Mesendoderm (in vitro differentiated cells): ENCODE measurements around the gene ALDOB.
"Not testable (repeated sequence)": the region's sequence is repeated elsewhere in the genome, so short reads cannot be mapped to it uniquely, and the experiment has no call there.

Source experiments
- DNase-seq: peaks from one replicate; pipeline ENCODE4 v3.0.0; 2013
- H2AK5ac ChIP-seq: 2 replicates; pipeline ENCODE4 v1.6.1; 2013; ENCODE audit warnings: low read length, inconsistent platforms
- H2BK120ac ChIP-seq: 2 replicates; pipeline ENCODE4 v1.6.1; 2013; ENCODE audit warnings: low read depth, mild to moderate bottlenecking, low read length, moderate library complexity, mixed read lengths
- H2BK15ac ChIP-seq: replicated peaks from 2 replicates; pipeline ENCODE4 v1.6.1; 2013; ENCODE audit warnings: low read depth, mild to moderate bottlenecking, moderate library complexity
- H2BK5ac ChIP-seq: 2 replicates; pipeline ENCODE4 v1.6.1; 2013; ENCODE audit warnings: low read length, inconsistent platforms
- H3K18ac ChIP-seq: 2 replicates; pipeline ENCODE4 v1.6.1; 2013; ENCODE audit warnings: mild to moderate bottlenecking, low read length, mixed read lengths
- H3K23ac ChIP-seq: one replicate; pipeline ENCODE4 v1.6.1; 2013; ENCODE audit warnings: low read length
- H3K27ac ChIP-seq: 2 replicates; pipeline ENCODE4 v1.5.1; 2013; ENCODE audit warnings: low read depth, mild to moderate bottlenecking, inconsistent platforms, low read length, moderate library complexity
- H3K27me3 ChIP-seq: 2 replicates; pipeline ENCODE4 v1.6.1; 2013; ENCODE audit warnings: low read length, control low read depth, mild to moderate bottlenecking, inconsistent platforms; ENCODE audit not compliant: insufficient read depth, poor library complexity
- H3K36me3 ChIP-seq: 2 replicates; pipeline ENCODE4 v1.6.1; 2013; ENCODE audit warnings: low read length, inconsistent platforms; ENCODE audit not compliant: control insufficient read depth, insufficient read depth
- H3K4ac ChIP-seq: one replicate; pipeline ENCODE4 v1.6.1; 2013; ENCODE audit warnings: low read depth, mild to moderate bottlenecking, low read length, moderate library complexity
- H3K4me1 ChIP-seq: 2 replicates; pipeline ENCODE4 v1.6.1; 2013; ENCODE audit warnings: low read depth, low read length, inconsistent platforms; ENCODE audit not compliant: control insufficient read depth
- H3K4me2 ChIP-seq: 2 replicates; pipeline ENCODE4 v1.6.1; 2013; ENCODE audit warnings: low read length
- H3K4me3 ChIP-seq: 2 replicates; pipeline ENCODE4 v1.5.1; 2013; ENCODE audit warnings: mild to moderate bottlenecking, low read length
- H3K56ac ChIP-seq: one replicate; pipeline ENCODE4 v1.6.1; 2013; ENCODE audit warnings: low read length
- H3K79me1 ChIP-seq: 2 replicates; pipeline ENCODE4 v1.6.1; 2013; ENCODE audit warnings: low read length, inconsistent platforms
- H3K79me2 ChIP-seq: 2 replicates; pipeline ENCODE4 v1.6.1; 2013; ENCODE audit warnings: mild to moderate bottlenecking, low read length; ENCODE audit not compliant: control insufficient read depth, insufficient read depth
- H3K9ac ChIP-seq: 2 replicates; pipeline ENCODE4 v1.6.1; 2013; ENCODE audit warnings: low read length, inconsistent platforms
- H4K5ac ChIP-seq: one replicate; pipeline ENCODE4 v1.6.1; 2013; ENCODE audit warnings: low read length
- H4K8ac ChIP-seq: one replicate; pipeline ENCODE4 v1.6.1; 2013; ENCODE audit warnings: low read depth, mild to moderate bottlenecking, control low read depth, low read length, moderate library complexity
- WGBS: extraction: QIAGEN DNeasy Blood & Tissue Kit; methylation state at CpG from one replicate; pipeline ENCODE4 v1.1.7; 2013; ENCODE audit warnings: low lambda C conversion rate, missing lambda C conversion rate; ENCODE audit not compliant: insufficient coverage; ENCODE audit errors: extremely low coverage; 5-methylcytosine and 5-hydroxymethylcytosine counted together

The ALDOB gene

GRCh38 chr9:101387871-101388506 is 47.6 kb downstream of the ALDOB start:
- H4K5ac ChIP-seq, result no peak overlapping the region
- H3K4me1 ChIP-seq, result no peaks in the 10 kb centered on the region
- H3K36me3 ChIP-seq, result no peaks in the 10 kb centered on the region
- DNase-seq, result peak; percentile 70
- no peak overlapping the region for H3K18ac ChIP-seq
- no peak overlapping the region for H3K4ac ChIP-seq
- no peak overlapping the region for H4K8ac ChIP-seq
- peaks cover 5% of the 10 kb centered on the region for H3K79me1 ChIP-seq
- H3K23ac ChIP-seq, result no peak overlapping the region
- H3K27me3 ChIP-seq, result no peaks in the 10 kb centered on the region
- H3K4me2 ChIP-seq, result no peak overlapping the region
- no peak overlapping the region for H3K56ac ChIP-seq
- no peak overlapping the region for H3K27ac ChIP-seq
- no peak overlapping the region for H2BK5ac ChIP-seq
- WGBS, result no CpG with 5 or more reads among the region's 6 CpGs
- H2BK120ac ChIP-seq, result no peak overlapping the region
- no peak overlapping the region for H3K4me3 ChIP-seq
- peaks cover 13% of the 10 kb centered on the region for H3K79me2 ChIP-seq
- no peak overlapping the region for H2AK5ac ChIP-seq
- no peak overlapping the region for H2BK15ac ChIP-seq
- H3K9ac ChIP-seq, result no peak overlapping the region

- no CpG with 5 or more reads among the region's 11 CpGs for WGBS
- not testable (repeated sequence) for DNase-seq, H2BK5ac ChIP-seq, H3K4me1 ChIP-seq, H4K8ac ChIP-seq, H3K18ac ChIP-seq, H3K36me3 ChIP-seq, H3K9ac ChIP-seq, H3K27me3 ChIP-seq, H3K79me1 ChIP-seq, H3K56ac ChIP-seq, H3K27ac ChIP-seq, H4K5ac ChIP-seq, H3K4me3 ChIP-seq, H3K79me2 ChIP-seq, H3K4me2 ChIP-seq, H3K4ac ChIP-seq, H2BK120ac ChIP-seq, H3K23ac ChIP-seq, H2BK15ac ChIP-seq, H2AK5ac ChIP-seq
Measured at GRCh38 chr9:101384873-101385536, 50.6 kb downstream of the ALDOB start, which contains the start of gene BAAT. Gene BAAT (minus strand): TSS chr9:101385006. CDS start chr9:101371404, 13,602 bp downstream.

- no CpG with 5 or more reads among the region's 2 CpGs for WGBS
Measured at GRCh38 chr9:101383361-101383760, 52.2 kb downstream of the ALDOB start.

GRCh38 chr9:101381833-101382342 is 53.7 kb downstream of the ALDOB start:
- no peak overlapping the region for H3K4me3 ChIP-seq
- H2BK120ac ChIP-seq, result no peak overlapping the region
- no peaks in the 10 kb centered on the region for H3K4me1 ChIP-seq
- H3K27ac ChIP-seq, result no peak overlapping the region
- no peak overlapping the region for H3K9ac ChIP-seq
- no peak overlapping the region for H3K56ac ChIP-seq
- H4K5ac ChIP-seq, result no peak overlapping the region
- no peak overlapping the region for H2BK15ac ChIP-seq
- no peaks in the 10 kb centered on the region for H3K27me3 ChIP-seq
- no peak overlapping the region for H2AK5ac ChIP-seq
- no peak overlapping the region for H3K18ac ChIP-seq
- H2BK5ac ChIP-seq, result no peak overlapping the region
- H3K79me1 ChIP-seq, result no peaks in the 10 kb centered on the region
- no peak overlapping the region for H3K23ac ChIP-seq
- no peaks in the 10 kb centered on the region for H3K79me2 ChIP-seq
- DNase-seq, result no peak
- no peaks in the 10 kb centered on the region for H3K36me3 ChIP-seq
- H3K4me2 ChIP-seq, result no peak overlapping the region
- no peak overlapping the region for H4K8ac ChIP-seq
- no peak overlapping the region for H3K4ac ChIP-seq
- no CpG with 5 or more reads among the region's 2 CpGs for WGBS

More at GRCh38 chr9:101383361-101383760, 52.2 kb downstream of the ALDOB start:
- Histone ChIP-seq H3K79me2 (no peaks in the 10 kb centered on the region), H3K4me2 (no peak overlapping the region), H3K56ac (no peak overlapping the region), H3K4ac (no peak overlapping the region), H3K4me1 (no peaks in the 10 kb centered on the region), H2BK120ac (no peak overlapping the region), H2BK15ac (no peak overlapping the region), H3K23ac (no peak overlapping the region), H3K27me3 (no peaks in the 10 kb centered on the region), H2AK5ac (no peak overlapping the region), H2BK5ac (no peak overlapping the region), H3K9ac (no peak overlapping the region), H3K18ac (no peak overlapping the region), H4K8ac (no peak overlapping the region), H4K5ac (no peak overlapping the region), H3K79me1 (no peaks in the 10 kb centered on the region), H3K4me3 (no peak overlapping the region), H3K36me3 (no peaks in the 10 kb centered on the region), H3K27ac (no peak overlapping the region)
- DNase-seq, result no peak

- Histone ChIP-seq H3K4me1 (no peaks in the 10 kb centered on the region), H3K36me3 (no peaks in the 10 kb centered on the region), H3K79me2 (no peaks in the 10 kb centered on the region), H3K56ac (no peak overlapping the region), H3K9ac (no peak overlapping the region), H2BK5ac (no peak overlapping the region), H2AK5ac (no peak overlapping the region), H3K4ac (no peak overlapping the region), H3K23ac (no peak overlapping the region), H3K18ac (no peak overlapping the region), H4K5ac (no peak overlapping the region), H3K4me3 (no peak overlapping the region), H3K27ac (no peak overlapping the region), H3K4me2 (no peak overlapping the region), H2BK120ac (no peak overlapping the region), H3K79me1 (no peaks in the 10 kb centered on the region), H4K8ac (no peak overlapping the region), H3K27me3 (no peaks in the 10 kb centered on the region), H2BK15ac (no peak overlapping the region)
- no CpG with 5 or more reads among the region's 3 CpGs for WGBS
- DNase-seq, result no peak
Measured at GRCh38 chr9:101381118-101381517, 54.5 kb downstream of the ALDOB start.
